Measurements from ENCODE around the gene PTTG1IP. TPM values are rescaled to one million over a fixed set of nuclear protein-coding genes. Genes with fewer than 3 reads are reported as not detected.

The PTTG1IP gene
- total and polyA plus RNA-seq, 2 of the 13 experiments (the other 11 are each of a cell fraction or from before 2014, with no cell fraction given) = 161 to 700 TPM

DNA sequence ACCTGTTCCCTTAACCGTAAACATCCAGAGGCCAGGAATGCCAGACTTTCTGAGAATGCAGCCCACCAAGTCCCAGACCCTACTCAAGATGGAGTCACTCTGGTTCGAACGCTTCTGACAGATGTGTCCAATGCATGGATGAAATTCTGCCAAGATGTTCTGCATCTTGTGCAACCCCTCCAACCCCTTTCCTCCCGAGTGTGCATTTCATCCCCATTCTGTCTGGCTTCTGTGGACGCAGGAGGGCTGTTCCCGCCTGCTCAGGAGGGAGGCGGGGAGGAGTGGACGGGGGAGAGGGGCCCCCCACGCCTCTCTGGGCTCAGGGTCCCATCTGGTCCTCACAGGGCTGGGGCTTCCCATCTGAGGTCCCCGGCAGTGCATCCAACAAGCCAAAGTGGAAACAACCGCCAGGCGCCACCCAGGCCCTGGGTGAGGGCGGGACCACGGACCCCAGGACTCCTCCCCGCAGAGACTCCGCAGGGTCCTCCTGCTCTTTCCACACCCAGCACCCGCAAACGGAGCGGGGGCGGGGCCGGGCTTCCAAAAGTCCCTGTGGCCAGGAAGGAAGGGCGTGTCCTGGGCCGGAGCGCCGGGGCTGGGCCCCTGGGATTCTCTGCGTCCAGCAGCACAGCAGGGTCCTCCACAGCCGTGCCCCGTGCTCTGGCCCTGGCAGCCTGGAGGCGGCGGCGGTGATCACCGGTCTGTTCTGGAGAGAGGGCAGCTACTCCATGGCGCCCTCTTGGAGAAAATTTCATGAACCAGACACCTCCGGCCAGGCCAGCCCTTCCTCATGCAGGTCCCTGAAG, 27.9 kb downstream of the PTTG1IP start (continued):
- TF ChIP-seq ZNF879 (CRISPR knock-in tag; IDR thresholded peaks at IDR 0.05) (no peak), STAT6 (CRISPR knock-in tag; IDR thresholded peaks at IDR 0.05; ENCODE audit: borderline replicate concordance) (no peak)

GRCh38 chr21:44844256-44844655, 29.2 kb downstream of the PTTG1IP start:
- Histone ChIP-seq H3K36me3 (replicated peaks in 1 of 2; ENCODE audit: control insufficient read depth in 1 of 2, insufficient read depth in 2 of 2, low read length in 2 of 2) (peaks cover 2 to 7% of the 10 kb centered on the region in 2 experiments; a peak in 3 of 5 replicates), H3K27ac (ENCODE audit: extremely low read length, insufficient read depth, low read length) (no peak overlapping the region), H4K20me1 (ENCODE audit: insufficient read depth, low read length) (peaks cover 13% of the 10 kb centered on the region; the same call in 1 of the 2 replicates), H2AFZ (ENCODE audit: low read length) (no peak overlapping the region), H3K4me1 (ENCODE audit: insufficient read depth, low read length) (peaks cover 41% of the 10 kb centered on the region), H3K4me2 (ENCODE audit: low read depth, low read length) (no peak overlapping the region), H3K79me2 (ENCODE audit: insufficient read depth, low read length) (no peaks in the 10 kb centered on the region), H3K9me3 (ENCODE audit: low read length) (no peaks in the 10 kb centered on the region), H3K9ac (ENCODE audit: insufficient read depth, low read depth, low read length) (no peak overlapping the region), H3K4me3 (replicated peaks in 1 of 3; ENCODE audit: insufficient read depth in 1 of 3, low read depth in 2 of 3, low read length in 3 of 3) (peak overlapping the region in 1 of 3 experiments; percentile 3; a peak in 1 of 6 replicates), H3K27me3 (ENCODE audit: control insufficient read depth in 1 of 2, insufficient read depth in 2 of 2, low read length in 2 of 2) (peaks cover 2 to 45% of the 10 kb centered on the region in 2 experiments; a peak in 4 of 5 replicates)
- no TSS peak for BruUV-seq (replicated peaks)
- DNase-seq (ENCODE audit: low spot score) (no peak), FAIRE-seq (no peak), ATAC-seq (no peak)
- CTCF ChIA-PET (ENCODE audit: low intra/inter-chr PET ratio, low total read pairs) = no interaction called here
- 77% methylated on average over 16 of the region's 16 CpGs for WGBS (ENCODE audit: low lambda C conversion rate)
- TF ChIP-seq, protein P1, sequence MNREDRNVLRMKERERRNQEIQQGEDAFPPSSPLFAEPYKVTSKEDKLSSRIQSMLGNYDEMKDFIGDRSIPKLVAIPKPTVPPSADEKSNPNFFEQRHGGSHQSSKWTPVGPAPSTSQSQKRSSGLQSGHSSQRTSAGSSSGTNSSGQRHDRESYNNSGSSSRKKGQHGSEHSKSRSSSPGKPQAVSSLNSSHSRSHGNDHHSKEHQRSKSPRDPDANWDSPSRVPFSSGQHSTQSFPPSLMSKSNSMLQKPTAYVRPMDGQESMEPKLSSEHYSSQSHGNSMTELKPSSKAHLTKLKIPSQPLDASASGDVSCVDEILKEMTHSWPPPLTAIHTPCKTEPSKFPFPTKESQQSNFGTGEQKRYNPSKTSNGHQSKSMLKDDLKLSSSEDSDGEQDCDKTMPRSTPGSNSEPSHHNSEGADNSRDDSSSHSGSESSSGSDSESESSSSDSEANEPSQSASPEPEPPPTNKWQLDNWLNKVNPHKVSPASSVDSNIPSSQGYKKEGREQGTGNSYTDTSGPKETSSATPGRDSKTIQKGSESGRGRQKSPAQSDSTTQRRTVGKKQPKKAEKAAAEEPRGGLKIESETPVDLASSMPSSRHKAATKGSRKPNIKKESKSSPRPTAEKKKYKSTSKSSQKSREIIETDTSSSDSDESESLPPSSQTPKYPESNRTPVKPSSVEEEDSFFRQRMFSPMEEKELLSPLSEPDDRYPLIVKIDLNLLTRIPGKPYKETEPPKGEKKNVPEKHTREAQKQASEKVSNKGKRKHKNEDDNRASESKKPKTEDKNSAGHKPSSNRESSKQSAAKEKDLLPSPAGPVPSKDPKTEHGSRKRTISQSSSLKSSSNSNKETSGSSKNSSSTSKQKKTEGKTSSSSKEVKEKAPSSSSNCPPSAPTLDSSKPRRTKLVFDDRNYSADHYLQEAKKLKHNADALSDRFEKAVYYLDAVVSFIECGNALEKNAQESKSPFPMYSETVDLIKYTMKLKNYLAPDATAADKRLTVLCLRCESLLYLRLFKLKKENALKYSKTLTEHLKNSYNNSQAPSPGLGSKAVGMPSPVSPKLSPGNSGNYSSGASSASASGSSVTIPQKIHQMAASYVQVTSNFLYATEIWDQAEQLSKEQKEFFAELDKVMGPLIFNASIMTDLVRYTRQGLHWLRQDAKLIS (CRISPR knock-in tag; IDR thresholded peaks at IDR 0.05) = no peak
- TF ChIP-seq FOXK2 (IDR thresholded peaks at IDR 0.05) (no peak), ZNF674 (CRISPR knock-in tag; IDR thresholded peaks at IDR 0.05; ENCODE audit: low read depth) (no peak), ZNF619 (CRISPR knock-in tag; IDR thresholded peaks at IDR 0.05) (no peak), HDAC1 (CRISPR knock-in tag; IDR thresholded peaks at IDR 0.05) (no peak), ZNF773 (CRISPR knock-in tag; IDR thresholded peaks at IDR 0.05; ENCODE audit: borderline replicate concordance) (no peak), BRF2 (CRISPR knock-in tag; IDR thresholded peaks at IDR 0.05) (no peak), THAP8 (CRISPR knock-in tag; IDR thresholded peaks at IDR 0.05; ENCODE audit: borderline replicate concordance) (no peak)
- POLR2A ChIA-PET = interaction anchor here (1.0 kb wide), 1 partner anchor 29 kb away, joined by 3 read pairs; the partner anchor contains the start of gene PTTG1IP
- in situ Hi-C loops (cut with HindIII; ENCODE audit: extremely low pct_ligation_motif_present, low pct_unique_long_range_greater_than_20kb) (no loop called here), intact Hi-C loops (cut with micrococcal nuclease; ENCODE audit: unreplicated experiment) (loop anchor here (10.0 kb wide), 1 partner anchor 71 kb away; no protein-coding TSS in a partner anchor)

Measured in HepG2 (cell line).